Omental fat pad (tissue), 4 donors: Measurements from ENCODE around the gene NPPA. TPM values are rescaled to one million over a fixed set of nuclear protein-coding genes. Genes with fewer than 3 reads are reported as not detected.

Source experiments
- ATAC-seq: fragments of 150-250 bp; one replicate; pipeline ENCODE4 v1.9.1; 2016; ENCODE audit warnings: mild to moderate bottlenecking, moderate library complexity; ENCODE audit not compliant: low FRiP score
- DNase-seq: peaks from one replicate; pipeline ENCODE4 v3.0.0-alpha.2; 2019; ENCODE audit warnings: low spot score
- total RNA-seq, 4 donors: library from RNA; depleted of rRNA; stranded (reverse); fragments of >200 nt; gene quantifications; one replicate each; pipeline ENCODE4 v1.1.0, GENCODE V29; 2016
- TF ChIP-seq, protein P1 (sequence below), 3 donors: fragments of 450-650 bp; IDR thresholded peaks; one replicate each; pipeline ENCODE4 v1.5.1; 2016 to 2017; ENCODE audit warnings: antibody characterized with exemption in 3 of 3, mild to moderate bottlenecking in 3 of 3, moderate library complexity in 2 of 3

The NPPA gene
- total RNA-seq, 4 donors from 2014 or later = not detected

DNA sequence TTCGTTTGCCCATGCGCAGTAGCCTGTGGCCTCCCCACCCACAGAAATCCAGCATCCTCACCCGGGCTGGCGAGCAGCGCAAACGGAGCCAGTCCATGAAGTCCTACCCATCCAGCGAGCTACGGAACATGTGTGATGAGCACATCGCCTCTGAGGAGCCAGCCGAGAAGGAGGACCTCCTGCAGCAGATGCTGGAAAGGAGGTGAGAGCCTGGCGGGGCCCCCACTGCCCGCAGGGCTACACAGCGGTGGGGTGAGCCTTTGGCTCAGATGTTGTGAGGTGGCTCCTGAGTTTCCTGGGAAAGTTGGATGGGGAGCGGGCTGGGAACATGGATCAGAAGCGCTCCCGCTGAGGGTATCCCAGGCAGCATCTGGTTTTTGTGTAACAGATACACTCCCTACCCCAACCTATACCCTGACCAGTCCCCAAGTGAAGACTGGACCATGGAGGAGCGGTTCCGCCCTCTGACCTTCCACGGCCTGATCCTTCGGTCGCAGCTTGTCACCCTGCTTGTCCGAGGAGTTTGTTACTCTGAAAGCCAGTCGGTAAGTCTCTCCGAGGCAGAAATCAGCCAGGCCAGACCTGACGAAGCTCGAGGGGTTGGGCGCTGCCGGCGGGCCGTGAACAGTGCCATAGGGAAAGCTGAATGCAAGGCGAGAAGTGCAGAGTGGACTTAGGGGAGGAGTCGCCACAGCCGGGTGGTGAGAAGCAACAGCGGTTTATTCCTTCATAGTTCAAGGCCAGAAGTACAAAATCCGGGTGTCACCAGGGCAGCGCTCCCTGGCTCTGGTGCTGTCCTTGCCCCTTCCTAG, 10.4 kb downstream of the NPPA start:
- DNase-seq = no peak
- TF ChIP-seq, protein P1, sequence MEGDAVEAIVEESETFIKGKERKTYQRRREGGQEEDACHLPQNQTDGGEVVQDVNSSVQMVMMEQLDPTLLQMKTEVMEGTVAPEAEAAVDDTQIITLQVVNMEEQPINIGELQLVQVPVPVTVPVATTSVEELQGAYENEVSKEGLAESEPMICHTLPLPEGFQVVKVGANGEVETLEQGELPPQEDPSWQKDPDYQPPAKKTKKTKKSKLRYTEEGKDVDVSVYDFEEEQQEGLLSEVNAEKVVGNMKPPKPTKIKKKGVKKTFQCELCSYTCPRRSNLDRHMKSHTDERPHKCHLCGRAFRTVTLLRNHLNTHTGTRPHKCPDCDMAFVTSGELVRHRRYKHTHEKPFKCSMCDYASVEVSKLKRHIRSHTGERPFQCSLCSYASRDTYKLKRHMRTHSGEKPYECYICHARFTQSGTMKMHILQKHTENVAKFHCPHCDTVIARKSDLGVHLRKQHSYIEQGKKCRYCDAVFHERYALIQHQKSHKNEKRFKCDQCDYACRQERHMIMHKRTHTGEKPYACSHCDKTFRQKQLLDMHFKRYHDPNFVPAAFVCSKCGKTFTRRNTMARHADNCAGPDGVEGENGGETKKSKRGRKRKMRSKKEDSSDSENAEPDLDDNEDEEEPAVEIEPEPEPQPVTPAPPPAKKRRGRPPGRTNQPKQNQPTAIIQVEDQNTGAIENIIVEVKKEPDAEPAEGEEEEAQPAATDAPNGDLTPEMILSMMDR (IDR thresholded peaks at IDR 0.05) = no peak
- no peak for ATAC-seq

- DNase-seq = no peak
- TF ChIP-seq, protein P1 (IDR thresholded peaks at IDR 0.05) = no peak
- no peak for ATAC-seq
Measured at GRCh38 chr1:11835441-11836225, 11.9 kb downstream of the NPPA start.

DNA sequence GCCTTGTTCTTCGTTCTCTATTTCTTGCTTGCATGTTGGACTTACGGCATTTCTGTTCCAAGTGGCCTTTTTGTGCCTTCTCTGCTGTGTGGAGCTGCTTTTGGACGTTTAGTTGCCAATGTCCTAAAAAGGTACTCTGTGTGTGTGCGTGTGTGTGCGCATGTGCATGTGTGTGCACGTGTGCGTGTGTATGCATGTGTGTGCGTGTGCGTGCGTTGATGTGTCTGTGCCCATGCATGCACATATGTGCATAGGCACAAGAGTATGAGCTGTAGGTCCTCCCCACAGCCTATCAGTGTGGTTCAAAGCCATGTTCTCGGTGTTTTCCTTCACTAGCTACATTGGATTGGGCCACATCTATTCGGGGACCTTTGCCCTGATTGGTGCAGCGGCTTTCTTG, 13.7 kb downstream of the NPPA start:
- TF ChIP-seq, protein P1 (IDR thresholded peaks at IDR 0.05) = no peak
- no peak for DNase-seq
- no peak for ATAC-seq

- DNase-seq (no peak), ATAC-seq (no peak)
- TF ChIP-seq, protein P1 (IDR thresholded peaks at IDR 0.05) = no peak
Measured at GRCh38 chr1:11833497-11833896, 14.1 kb downstream of the NPPA start.

GRCh38 chr1:11831945-11832725, 15.4 kb downstream of the NPPA start:
- TF ChIP-seq, protein P1 (IDR thresholded peaks at IDR 0.05) = no peak
- no peak for DNase-seq

DNA sequence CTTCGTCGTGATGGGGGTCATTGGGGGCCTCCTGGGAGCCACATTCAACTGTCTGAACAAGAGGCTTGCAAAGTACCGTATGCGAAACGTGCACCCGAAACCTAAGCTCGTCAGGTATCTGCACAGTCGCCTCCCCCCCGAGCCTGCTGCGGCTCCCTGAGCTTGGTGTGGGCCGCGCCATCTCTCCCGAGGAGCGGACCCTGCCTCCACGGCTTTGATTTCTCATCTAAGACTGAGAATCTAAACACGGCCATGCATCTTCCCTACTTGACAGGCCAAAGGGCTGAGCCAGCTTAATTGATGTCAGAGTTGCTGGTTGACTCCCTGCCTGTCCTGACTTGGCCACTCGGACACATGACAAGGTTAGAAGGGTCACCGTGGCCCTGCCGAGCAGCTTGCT, 19.1 kb downstream of the NPPA start:
- TF ChIP-seq, protein P1 (IDR thresholded peaks at IDR 0.05) = no peak
- no peak for ATAC-seq
- no peak for DNase-seq

More at GRCh38 chr1:11831945-11832725, 15.4 kb downstream of the NPPA start:
- ATAC-seq = no peak
